ENCODE data around the gene ESRRA. TPM values are rescaled to one million over a fixed set of nuclear protein-coding genes. Genes with fewer than 3 reads are reported as not detected.
A peak's percentile ranks its signal among the peaks of the same experiment; 100 is the strongest.

The ESRRA gene
- total and polyA plus RNA-seq, 9 of the 15 experiments (the other 6 are each of a cell fraction or from before 2014, with no cell fraction given), result 0.27 to 89.7 (median 23.7) TPM

DNA sequence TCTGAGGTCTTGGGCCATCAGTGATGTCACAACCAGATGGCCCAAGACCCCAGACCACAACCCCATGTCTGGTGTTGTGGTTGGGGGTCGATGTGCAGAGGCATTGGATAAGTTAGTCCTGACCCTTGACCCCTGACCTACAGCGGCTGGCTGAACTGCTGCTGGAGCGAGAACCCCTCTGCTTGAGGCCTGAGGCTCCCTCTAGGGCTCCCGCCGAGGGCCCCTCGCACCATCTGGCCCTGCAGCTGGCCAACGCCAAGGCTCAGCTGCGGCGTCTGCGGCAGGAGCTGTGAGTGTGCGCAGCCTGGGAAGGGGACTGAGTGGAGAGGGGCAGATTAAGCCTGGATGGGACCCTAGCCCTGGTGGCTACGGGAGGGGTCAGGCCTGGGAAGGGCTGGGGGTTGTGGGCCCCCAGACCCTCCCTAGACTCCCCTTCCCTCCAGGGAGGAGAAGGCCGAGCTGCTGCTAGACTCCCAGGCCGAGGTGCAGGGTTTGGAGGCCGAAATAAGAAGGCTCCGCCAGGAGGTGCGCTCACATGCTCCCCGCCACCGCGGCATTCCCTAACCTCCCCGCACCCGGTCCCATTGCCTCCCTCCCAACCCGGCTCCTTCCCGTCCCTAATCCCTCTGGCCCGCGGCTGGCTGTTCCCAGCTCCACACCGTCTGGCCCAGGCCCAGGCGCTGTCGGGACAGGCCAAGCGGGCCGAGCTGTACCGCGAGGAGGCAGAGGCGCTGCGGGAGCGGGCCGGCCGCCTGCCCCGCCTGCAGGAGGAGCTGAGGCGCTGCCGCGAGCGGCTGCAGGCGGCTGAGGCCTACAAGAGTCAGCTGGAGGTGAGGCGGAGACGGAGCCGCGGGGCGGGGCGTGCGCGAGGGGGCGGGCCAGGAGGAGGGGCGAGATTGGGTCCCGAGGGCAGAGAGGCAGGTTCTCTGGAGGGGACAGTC is 36.8 kb downstream of the ESRRA start (continued):
- TF ChIP-seq E2F6 (IDR thresholded peaks at IDR 0.05; ENCODE audit: borderline replicate concordance in 1 of 2, extremely low read depth in 1 of 2, insufficient read depth in 1 of 2, insufficient read length in 1 of 2, low read depth in 1 of 2, low read length in 1 of 2, poor library complexity in 1 of 2, severe bottlenecking in 1 of 2) (peak; percentile 52 to 77), MEF2D (tag; conservative IDR thresholded peaks at IDR 0.05; ENCODE audit: low read depth) (no peak), RCOR1 (IDR thresholded peaks at IDR 0.05; ENCODE audit: borderline replicate concordance in 1 of 2, low read depth in 2 of 2, low read length in 2 of 2) (peak in 1 of 2 experiments; percentile 52; a peak in 1 of 4 replicates), SRSF3 (IDR thresholded peaks at IDR 0.05; ENCODE audit: insufficient read depth, low read length) (no peak), TARDBP (IDR thresholded peaks at IDR 0.05) (no peak; the same call in 1 of the 2 replicates), ARID3A (IDR thresholded peaks at IDR 0.05; ENCODE audit: borderline replicate concordance, low read depth, low read length) (no peak), ZNF511 (CRISPR knock-in tag; IDR thresholded peaks at IDR 0.05) (peak; percentile 59; the same call in 1 of the 2 replicates), HNRNPL (IDR thresholded peaks at IDR 0.05; ENCODE audit: low read depth, low read length) (no peak), ZNF282 (CRISPR knock-in tag; IDR thresholded peaks at IDR 0.05) (no peak), HDAC1 (IDR thresholded peaks at IDR 0.05) (peak in 1 of 2 experiments; percentile 83; a peak in 2 of 4 replicates), CBX5 (IDR thresholded peaks at IDR 0.05; ENCODE audit: borderline replicate concordance, low read depth) (no peak), BRD4 (IDR thresholded peaks at IDR 0.05) (no peak), CHD4 (IDR thresholded peaks at IDR 0.05; ENCODE audit: insufficient read depth, insufficient replicate concordance, low read depth, low read length, poor library complexity, severe bottlenecking) (no peak), NRF1 (conservative IDR thresholded peaks at IDR 0.05 in 1 of 2, IDR thresholded peaks at IDR 0.05 in 1 of 2) (peak; percentile 80 to 84), HNRNPK (IDR thresholded peaks at IDR 0.05; ENCODE audit: low read depth, low read length, poor library complexity, severe bottlenecking) (peak; percentile 87), SMARCA4 (IDR thresholded peaks at IDR 0.05) (no peak), RBM25 (IDR thresholded peaks at IDR 0.05; ENCODE audit: low read depth, low read length, severe bottlenecking) (peak; percentile 8), E2F3 (CRISPR knock-in tag; IDR thresholded peaks at IDR 0.05) (no peak), ZNF76 (CRISPR knock-in tag; IDR thresholded peaks at IDR 0.05; ENCODE audit: borderline replicate concordance) (no peak), MAX (CRISPR knock-in tag; IDR thresholded peaks at IDR 0.05) (peak; percentile 83)
- TF ChIP-seq, protein P1, sequence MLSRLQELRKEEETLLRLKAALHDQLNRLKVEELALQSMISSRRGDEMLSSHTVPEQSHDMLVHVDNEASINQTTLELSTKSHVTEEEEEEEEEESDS (CRISPR knock-in tag; IDR thresholded peaks at IDR 0.05), result no peak
- TF ChIP-seq, protein P2, sequence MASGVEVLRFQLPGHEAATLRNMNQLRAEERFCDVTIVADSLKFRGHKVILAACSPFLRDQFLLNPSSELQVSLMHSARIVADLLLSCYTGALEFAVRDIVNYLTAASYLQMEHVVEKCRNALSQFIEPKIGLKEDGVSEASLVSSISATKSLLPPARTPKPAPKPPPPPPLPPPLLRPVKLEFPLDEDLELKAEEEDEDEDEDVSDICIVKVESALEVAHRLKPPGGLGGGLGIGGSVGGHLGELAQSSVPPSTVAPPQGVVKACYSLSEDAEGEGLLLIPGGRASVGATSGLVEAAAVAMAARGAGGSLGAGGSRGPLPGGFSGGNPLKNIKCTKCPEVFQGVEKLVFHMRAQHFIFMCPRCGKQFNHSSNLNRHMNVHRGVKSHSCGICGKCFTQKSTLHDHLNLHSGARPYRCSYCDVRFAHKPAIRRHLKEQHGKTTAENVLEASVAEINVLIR (CRISPR knock-in tag; IDR thresholded peaks at IDR 0.05), result no peak
